AG08395 (cell line): ENCODE measurements around the gene SHANK3.

Experiments used
- DNase-seq: peaks from one replicate; pipeline ENCODE4 v3.0.0; 2012; ENCODE audit warnings: mixed read lengths, low spot score

The SHANK3 gene

DNA sequence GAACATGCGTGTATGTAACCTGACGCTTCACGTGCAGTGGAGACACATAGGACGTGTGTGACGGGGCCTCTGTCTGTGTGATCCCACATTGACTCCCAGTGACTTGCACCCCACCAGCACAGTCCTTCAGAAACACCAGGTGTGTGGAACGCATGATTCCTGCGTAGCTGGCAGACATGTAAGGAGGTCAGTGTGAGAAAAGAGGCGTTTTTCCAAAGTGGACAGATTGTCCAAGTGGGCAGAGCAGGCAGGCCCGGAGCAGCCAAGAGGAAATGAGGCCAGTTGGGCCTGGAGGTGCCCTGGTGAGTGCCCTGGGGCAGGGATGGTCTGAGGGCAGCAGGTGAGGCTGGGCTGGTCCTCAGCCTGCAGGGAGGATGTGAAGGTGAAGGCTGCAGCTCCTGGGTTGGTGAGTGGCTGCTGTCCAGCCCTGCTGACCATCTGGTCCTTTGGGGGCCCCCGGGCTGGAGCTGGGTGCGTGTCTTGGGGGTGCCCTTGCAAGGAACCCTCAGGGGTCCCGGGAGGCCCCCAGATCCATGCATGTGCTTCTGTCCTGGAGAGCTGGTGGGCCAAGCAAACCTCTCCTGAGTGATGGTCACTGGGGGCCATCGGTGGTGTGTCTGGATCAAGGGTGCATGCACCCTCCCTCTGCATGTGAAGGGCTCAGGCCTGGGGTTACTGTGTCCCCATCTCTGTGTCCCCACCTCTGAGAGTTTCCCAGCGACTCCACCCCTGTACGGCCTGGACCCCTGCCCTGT, 26.6 kb downstream of the SHANK3 start:
- DNase-seq = no peak

DNA sequence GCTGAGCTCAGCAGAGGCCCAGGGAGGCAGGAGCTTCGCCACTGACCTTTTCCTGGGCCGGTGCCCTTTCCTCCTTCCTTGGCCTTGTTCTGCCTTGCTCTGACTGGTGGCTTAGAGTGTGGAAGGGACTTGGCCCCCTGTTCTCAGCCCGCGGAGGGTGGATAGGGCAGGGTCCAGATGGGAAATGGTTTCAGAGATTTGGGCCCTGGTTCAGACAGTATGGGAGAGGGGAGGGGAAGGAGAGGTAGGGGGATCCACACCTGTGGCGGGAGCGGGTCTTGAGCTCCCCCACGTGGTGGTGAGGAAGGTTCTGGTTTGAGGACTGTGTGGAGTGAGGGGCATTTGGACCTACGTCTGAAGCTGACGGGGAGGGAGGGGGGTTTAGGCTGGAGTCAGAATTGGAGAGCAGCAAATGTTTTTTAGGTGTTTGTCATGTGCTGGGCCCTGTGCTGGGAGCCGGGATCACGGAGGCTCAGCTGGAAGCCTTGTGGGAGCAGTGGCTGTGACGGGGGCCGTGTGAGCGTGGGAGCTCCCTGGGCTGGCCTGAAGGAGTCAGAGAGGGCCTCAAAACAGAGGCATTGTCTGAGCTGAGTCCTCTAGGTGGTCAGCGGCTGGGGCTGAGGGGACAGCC, 27.2 kb downstream of the SHANK3 start:
- DNase-seq = no peak

DNA sequence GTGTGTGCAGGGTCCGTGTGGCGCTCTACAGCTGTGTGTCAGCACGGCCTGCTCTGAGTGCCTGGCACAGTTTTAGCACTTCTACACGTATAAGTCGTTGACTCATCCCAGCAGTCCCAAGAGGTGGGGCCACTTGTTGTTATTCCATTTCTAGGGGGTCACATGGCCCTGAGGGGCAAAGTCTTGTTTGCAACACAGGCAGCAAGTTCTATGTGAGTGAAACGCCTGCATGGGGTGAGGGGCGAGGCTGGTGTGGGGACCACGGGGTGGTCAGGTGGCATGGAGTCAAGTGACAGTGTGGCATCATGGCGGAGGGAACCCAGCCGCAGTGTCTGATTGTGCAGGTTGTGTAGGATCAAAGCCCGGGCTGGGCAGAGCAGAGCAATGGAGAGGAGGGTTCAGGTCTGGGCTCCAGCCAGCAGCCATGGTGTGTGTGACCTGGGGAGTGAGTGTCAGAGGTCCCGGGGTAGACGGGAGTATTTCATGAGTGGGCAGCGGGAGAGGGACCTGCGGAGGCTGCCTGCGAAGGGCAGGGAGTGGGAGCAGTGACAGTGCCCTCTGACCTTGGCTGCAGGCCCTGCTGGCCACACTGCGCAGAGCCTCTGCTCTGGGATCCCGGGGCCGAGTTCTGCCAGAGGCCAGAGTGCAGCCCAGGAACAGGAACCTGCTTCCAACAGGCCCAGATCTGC, 27.9 kb downstream of the SHANK3 start:
- no peak for DNase-seq

DNA sequence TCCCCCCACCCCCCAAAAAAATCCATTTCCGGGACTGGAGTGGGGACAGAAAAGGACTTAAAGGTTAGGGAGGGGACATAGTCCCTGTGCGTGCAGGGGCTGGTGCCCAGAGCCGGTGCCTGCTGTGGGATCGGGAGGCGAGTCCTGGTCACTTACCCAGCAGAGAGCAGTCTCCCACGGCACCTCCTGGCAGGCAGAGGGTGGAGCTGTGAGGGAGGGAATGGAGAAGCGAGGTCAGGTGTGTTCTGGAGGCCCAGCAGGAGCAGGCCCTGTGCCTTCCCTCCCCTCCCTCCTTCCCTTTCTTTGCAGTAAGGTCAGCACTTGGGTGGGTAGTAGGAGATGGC, 28.4 kb downstream of the SHANK3 start:
- DNase-seq = no peak

DNA sequence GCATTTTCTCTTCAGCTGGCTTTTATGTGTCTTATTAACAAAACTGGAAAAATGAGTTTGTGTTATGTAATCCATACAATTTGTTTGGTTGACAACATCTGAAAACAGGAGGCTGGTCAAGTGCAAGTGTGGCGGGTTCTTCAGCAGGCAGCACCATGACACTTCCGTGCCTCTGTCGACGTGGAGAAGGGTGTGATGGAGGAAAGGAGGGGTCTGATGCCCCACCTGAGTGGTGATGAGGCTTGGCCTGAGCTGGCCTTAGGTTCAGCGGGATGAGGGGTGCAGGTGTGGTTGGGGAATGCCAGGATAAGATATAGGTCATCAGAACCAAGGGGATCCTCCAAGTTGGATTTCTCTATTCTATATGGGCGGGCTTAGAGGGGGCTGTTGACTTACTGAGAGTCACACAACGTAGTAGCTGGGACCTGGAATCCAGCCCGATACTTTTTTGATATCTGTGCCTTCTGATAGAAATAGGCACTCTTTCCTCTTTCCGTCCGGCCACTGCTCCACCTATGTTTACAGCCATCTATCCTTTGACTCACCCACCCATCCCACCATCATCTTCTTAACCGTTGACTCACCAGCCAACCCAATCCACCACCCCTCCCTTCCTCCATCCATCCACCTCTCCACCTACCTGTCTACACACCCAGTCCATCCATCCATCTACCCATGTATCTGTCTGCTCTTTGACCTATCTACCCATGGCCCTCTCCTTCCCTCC, 29.0 kb downstream of the SHANK3 start:
- DNase-seq = no peak

DNA sequence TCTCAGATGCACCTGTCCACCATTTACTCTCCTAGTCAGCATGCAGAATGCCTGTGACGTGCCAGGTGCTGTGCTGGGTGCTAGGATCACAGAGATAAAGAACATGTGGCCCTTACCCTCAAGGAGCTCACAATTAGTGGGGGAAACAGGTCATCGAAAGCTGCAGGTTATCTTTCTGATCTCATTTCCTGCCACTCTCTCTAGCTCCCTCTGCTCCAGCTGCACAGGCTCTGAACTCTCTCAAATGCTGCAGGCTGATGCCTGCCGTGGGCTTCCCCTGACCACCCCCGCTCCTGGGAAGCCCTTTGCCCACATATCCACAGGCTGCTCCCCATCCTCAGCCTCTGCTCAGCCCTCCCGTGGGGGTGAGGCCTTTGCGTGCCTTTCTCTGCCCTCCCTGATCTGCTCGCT, 29.6 kb downstream of the SHANK3 start:
- no peak for DNase-seq

DNA sequence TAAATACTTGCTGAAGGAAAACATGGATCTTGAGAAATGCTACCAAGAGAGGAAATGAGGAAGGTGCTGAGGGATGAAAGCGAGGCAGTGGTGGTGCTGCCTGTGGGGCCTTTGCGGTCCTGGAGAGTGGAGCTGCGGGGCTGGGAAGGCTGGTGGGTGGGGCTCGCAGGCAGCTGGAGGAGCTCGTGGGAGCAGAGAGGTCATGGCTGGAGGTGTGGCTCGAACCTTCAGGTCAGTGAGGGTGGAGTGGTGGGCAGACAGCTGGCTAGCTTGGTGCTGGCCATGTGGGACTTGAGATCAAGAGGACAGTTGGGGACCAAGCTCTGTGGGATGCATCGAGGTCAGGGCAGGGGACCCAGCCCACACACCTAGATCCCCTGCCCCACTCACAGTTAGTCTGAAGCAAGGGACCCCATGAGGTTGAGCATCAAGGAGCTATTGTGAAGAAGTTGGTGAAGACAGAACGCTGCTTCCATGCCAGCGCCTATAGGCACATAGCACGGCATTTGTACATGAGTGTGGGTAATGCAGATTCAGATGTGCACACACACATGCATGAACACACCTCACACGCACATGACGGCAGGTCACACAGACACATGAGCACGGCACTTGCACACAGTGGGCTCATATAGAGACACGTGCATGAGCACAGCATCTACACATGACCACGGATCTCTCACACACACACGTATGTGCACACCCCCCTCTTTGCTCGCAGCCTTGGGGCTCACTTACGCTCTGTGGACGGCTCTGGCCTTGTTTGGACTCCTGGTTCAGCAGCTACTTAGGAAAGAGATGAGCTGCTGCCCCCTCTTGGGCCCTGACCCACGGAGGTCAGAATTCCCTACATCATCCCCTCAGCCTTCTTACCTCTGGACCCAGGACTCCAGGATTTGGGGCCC, 30.4 kb downstream of the SHANK3 start:
- DNase-seq = no peak

DNA sequence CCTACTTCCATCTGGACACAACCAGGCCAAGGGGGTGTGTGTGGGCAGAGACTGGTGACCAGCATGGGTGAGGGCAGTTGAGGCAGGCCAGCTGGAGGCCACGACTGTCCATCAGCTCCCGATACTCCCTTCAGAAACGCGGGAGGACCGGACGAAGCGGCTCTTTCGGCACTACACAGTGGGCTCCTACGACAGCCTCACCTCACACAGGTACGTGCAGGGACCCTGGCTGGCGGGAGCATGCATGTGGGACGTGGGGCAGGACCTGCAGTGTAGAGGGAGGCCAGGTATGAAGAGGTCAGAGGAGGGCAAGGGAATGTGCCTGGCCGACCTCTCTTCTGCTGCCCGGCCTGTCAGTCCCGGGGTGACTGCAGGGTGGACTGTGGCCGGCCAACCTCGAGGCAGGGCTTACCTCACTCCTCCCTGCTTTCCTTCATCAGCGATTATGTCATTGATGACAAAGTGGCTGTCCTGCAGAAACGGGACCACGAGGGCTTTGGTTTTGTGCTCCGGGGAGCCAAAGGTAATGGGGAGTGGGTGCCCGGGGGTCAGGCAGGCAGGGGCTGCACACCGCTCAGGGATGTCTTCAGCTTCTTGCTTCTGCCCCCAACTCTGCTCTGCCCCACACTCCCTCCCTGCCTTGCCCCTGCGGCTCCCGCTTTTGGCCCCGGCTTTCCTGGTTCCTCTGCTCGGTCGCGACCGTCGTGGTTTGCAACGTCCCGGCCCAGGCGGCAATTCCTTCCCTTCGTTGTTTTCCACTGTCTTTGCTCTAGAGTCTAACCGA, 31.3 kb downstream of the SHANK3 start:
- no peak for DNase-seq

DNA sequence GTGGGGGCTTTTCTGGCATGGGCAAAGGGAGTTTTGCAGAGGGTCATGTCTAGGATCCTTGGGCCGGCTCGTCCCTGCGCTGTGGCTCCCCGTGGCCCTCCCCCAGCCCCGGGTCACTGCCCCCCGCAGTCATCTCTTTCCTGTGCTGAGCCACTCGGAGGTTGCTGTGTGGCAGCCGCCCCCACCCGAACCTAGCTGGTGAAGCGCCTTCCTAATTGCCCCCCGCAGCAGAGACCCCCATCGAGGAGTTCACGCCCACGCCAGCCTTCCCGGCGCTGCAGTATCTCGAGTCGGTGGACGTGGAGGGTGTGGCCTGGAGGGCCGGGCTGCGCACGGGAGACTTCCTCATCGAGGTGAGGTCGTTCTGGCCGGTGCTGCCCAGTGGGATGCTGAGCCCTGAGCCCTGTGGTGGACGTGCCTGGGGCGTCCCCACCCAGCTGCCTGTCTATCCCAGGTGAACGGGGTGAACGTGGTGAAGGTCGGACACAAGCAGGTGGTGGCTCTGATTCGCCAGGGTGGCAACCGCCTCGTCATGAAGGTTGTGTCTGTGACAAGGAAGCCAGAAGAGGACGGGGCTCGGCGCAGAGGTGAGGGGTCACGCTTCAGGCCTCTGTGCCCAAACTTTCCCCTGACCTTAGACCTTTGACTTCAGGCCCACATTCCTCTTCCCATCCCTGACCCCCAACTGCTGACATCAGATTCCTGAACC, 32.0 kb downstream of the SHANK3 start:
- no peak for DNase-seq

DNA sequence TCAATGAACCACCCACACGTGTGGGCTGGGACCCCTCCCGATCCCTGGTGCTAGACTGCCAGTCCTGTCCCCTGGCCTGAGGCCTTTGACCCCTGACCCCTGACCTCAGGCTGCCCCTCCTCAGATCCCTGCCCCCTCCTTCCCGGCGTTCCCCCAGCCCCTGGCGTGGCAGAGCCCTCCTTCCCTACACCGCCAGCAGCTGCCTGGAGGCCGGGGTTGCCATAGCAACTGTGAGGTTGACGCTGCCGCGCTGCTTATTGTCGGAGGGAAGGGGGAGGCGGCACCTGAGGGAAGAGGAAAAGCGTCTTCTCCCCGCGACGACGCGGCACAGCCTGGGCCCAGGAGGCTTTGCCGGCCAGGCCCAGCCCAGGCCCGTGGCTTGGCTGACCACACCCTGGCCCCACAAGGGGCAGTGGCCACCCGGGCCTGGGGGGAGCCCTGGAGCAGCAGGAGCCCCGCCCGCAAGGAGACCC, 32.6 kb downstream of the SHANK3 start:
- no peak for DNase-seq

DNA sequence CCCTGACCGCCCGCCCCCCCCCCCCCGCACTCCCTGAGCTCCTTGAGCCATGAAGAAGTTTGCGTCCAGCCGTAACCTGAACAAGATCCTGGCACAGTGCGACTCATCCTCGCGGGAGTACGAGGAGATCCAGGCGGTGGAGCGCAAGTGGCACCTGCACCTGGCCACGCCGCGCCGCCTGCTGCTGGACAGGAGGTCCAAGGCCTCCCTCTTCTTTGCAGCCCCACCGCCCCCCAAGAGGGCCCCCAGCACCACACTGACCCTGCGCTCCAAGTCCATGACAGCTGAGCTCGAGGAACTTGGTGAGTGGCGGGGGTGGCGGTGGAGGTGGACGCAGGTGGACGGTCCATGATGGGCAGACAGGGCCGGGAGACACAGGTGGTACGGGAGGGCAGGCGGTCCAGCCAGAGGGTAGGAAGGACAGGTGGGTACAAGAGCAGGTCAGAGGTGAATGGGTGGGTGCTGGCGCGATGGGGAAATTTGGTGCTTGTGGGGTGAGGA, 33.3 kb downstream of the SHANK3 start:
- DNase-seq = no peak

DNA sequence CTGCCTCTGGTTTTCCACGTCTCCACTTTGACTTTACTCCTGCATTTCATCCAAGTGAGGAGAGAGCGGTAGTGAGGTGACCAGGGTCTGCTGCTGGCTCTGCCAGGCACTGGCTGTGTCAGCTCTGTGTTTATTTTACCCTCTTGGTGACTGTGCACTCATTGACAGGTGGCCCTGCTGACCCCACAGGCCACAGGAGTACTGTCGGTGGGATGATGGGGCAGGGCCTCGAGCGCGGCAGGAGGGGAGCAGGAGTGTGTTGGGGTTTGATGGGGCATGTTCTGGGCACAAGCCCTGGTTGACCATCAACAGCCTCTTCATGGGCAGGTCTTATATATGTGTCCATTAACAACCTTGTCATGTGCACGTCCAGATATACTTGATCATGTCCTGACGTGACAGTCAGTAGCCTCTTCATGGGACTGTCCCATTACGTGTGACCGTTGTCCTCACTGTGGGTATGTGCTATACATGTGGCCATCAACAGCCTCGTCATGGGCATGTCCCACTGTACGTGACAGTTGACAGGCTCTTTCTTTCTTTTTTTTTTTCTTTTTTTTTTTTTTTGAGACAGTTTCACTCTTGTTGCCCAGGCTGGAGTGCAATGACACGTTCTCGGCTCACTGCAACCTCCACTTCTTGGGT, 34.0 kb downstream of the SHANK3 start:
- no peak for DNase-seq

DNA sequence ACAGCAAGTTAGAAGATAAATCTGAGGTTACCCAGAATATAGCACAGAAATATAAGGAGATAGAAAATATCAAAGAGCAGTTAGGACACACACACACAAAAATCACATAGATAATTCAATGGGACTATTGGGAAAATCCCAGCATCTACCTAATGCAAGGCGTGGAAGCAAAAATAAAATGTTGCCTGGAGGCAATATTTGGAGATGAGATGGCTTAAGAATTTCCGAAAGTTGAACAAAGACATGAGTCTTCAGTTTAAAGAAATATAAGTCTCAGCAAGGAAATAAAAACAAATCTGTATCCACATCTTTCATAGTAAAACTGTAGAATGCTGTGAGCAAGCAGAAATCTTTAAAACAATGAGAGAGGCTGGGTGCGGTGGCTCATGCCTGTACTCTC, 35.9 kb downstream of the SHANK3 start:
- no peak for DNase-seq

DNA sequence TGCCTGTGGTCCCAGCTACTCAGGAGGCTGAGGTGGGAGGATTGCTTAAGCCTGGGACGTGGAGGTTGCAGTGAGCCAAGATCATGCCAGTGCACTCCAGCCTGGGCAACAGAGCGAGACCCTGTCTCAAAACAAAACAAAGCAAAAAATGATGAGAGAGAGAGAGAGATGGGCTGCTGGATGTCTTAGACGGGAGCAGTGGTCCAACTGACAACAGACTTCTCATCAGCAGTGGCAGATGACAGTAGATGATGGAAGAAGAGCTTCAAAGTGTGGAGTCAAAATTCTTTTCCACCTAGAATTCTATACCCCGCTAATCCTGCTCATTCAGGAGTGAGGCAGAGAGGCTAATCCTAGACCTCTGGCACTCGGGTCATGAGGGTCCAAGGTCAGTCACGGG, 36.4 kb downstream of the SHANK3 start:
- DNase-seq = no peak

DNA sequence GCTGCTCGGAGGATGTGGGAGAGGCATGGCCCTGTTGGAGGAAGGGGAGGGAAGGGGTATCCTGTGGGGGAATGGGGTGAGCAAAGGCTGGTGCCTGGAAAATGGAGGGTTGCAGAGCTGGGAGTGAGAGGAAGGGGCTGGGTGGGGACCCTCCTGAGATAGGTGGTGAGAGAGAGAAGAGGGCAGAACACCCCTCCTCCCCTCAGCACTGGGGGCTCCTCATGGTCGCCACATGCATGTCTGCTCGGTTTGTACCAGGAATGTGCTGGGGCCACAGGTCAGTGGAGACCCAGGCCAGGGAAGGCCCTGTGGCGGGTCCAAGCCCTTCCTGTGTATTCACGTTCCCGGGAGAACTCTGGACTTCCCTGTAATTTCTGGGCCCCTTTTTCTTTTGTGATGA, 37.6 kb downstream of the SHANK3 start:
- DNase-seq = no peak

DNA sequence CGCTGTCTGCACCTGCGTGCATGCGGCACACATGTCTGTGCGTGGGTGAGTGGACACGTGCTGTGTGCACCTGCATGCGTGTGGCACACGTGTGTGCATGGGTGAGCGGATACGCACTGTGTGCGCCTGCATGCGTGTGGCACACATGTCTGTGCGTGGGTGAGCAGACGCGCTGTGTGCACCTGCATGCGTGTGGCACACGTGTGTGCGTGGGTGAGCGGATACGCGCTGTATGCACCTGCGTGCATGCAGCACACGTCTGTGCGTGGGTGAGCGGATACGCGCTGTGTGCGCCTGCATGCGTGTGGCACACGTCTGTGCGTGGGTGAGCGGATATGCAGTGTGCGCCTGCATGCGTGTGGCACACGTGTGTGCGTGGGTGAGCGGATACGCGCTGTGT, 38.3 kb downstream of the SHANK3 start:
- DNase-seq = no peak

DNA sequence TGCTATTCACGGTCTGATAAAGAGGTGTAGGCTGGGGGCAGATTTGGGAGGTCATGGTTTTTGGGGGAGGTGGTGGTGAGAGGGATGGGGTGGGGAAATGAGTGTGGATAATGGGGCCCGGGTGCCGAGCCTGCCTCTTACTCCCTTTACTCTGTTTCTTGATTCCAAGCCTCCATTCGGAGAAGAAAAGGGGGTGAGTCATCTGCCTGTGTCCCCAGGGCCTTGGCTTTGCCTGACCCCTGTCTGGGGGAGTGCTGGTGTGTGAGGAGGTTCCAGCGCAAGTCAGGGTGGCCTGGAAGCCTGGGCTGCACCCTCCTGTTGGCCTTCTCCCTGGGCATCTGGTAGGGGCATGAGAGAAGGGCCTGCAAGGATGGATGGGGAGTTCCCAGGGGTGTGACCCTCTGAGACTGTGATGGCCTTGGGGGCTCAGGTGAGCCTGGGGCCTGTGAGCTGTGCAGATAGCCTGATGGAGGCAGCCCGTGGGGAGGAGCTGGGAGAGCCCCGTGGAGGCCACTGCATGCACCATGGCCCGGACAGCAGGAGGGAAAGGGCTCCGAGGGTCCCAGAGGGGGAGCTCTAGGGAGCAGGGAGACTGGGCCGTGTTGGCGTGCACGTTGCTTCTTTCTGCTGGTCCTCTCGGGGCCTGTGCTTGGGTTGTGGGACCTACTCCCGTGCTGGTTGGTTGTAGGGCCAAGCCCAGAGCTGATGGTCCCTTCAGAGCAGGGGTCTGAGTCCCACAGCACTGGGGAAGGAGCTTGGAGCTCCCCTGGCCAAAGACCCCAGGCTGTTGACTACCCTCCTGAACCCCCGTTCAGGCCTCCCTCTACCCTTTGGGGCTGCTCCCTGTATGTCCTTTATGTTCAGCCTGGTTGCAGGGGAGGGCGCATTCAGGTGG, 39.1 kb downstream of the SHANK3 start:
- no peak for DNase-seq

DNA sequence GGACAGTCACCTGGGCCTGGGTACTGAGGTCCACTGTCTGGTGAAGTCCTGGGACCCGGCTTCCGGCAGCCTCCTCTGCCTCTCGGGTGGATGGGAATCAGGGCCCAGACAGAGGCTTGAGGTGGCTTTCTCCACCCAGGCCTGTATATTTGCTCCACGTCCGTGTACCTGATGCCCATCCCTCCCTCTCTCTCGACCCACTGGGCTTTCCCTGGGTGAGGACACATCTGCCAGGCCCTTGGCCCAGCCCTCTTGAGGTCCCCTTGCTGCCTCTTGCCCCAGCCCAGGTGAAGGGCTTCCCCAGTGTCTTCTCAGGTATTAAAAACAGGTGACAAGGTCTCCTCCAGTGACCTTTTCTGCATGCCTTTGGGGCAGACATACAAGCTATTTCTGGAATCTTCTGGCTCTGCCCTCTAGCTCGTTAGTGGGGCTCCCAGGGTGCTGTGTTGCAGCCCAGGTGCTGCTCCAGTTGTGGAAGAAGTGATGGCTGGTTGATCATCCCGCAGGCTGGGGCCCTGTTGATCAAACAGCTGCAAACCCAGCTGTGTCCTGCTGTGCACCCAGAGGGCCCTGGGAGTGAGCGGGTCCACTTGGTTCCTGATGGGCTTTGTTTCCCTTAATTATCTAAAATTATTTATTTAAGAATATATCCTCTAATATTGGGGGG, 39.9 kb downstream of the SHANK3 start:
- no peak for DNase-seq
